K562 (cell line): ENCODE data around the gene CTSF. TPM values are rescaled to one million over a fixed set of nuclear protein-coding genes. Genes with fewer than 3 reads are reported as not detected.

Source experiments
- ATAC-seq: fragments of 200-7000 bp; cut with Tn5 transposase; 3 replicates; pipeline ENCODE4 v1.9.1; 2020; ENCODE audit warnings: moderate library complexity
- BruUV-seq: library from RNA; stranded (reverse); fragments of 400-500 nt; replicated peaks from 2 replicates; lab custom pipeline; 2021; lab: Mats Ljungman, UMichigan
- CTCF ChIA-PET: fragments of 300-600 bp; formaldehyde crosslinking; extraction: SDS; loops from one replicate; lab custom pipeline; 2021; ENCODE audit warnings: low intra/inter-chr PET ratio; lab: Yijun Ruan, JAX
- POLR2A ChIA-PET: fragments of 300-600, 350-650 bp; sonication (Branson Sonifier 250); formaldehyde crosslinking; extraction: SDS; loops from one replicate; lab custom pipeline; 2021; ENCODE audit warnings: antibody characterized with exemption, inconsistent platforms; lab: Yijun Ruan, JAX
- DNase-seq, 4 experiments: peaks; one replicate each; pipeline versions ENCODE4 v3.0.0 to v3.0.0-alpha.2; 2011 to 2018; ENCODE audit warnings: low spot score in 3 of 4, mixed read lengths in 3 of 4; ENCODE audit errors: extremely low read depth in 1 of 4
- FAIRE-seq: peaks from 2 replicates; lab custom pipeline; 2011; peaks lifted over from hg19 to GRCh38; lab: Jason Lieb, UNC
- H2AFZ ChIP-seq: 2 replicates; pipeline ENCODE4 v1.6.0; 2011; ENCODE audit warnings: low read depth, low read length, control low read depth, inconsistent platforms
- H3K27ac ChIP-seq: fragments of 200-600 bp; 3 replicates; pipeline ENCODE4 v1.8.0; 2011; ENCODE audit warnings: low read depth, mild to moderate bottlenecking, control low read depth, inconsistent platforms, low read length, moderate library complexity, mixed read lengths; ENCODE audit errors: extremely low read depth
- H3K27me3 ChIP-seq, 2 experiments: fragments of 300-600 bp in 1 of 2; 2 replicates in 1 of 2; 3 replicates in 1 of 2; pipeline versions ENCODE4 v1.6.0 to v1.8.0; 2011; ENCODE audit warnings: inconsistent platforms in 2 of 2, low read length in 2 of 2, mild to moderate bottlenecking in 1 of 2, mixed read lengths in 1 of 2, moderate library complexity in 1 of 2; ENCODE audit not compliant: control insufficient read depth in 2 of 2, insufficient read depth in 2 of 2
- H3K36me3 ChIP-seq: fragments of 300-600 bp; 3 replicates; pipeline ENCODE4 v1.8.0; 2011; ENCODE audit warnings: mild to moderate bottlenecking, low read length, inconsistent platforms; ENCODE audit not compliant: control insufficient read depth, insufficient read depth
- H3K4me1 ChIP-seq, 2 experiments: fragments of 200-600 bp in 1 of 2; replicated peaks in 1 of 2; 2 replicates in 1 of 2; 3 replicates in 1 of 2; pipeline versions ENCODE4 v1.5.1 to v1.8.0; 2011; ENCODE audit warnings: inconsistent platforms in 2 of 2, low read length in 2 of 2, mild to moderate bottlenecking in 1 of 2, mixed read lengths in 1 of 2, moderate library complexity in 1 of 2; ENCODE audit not compliant: control insufficient read depth in 2 of 2, insufficient read depth in 2 of 2
- H3K4me2 ChIP-seq: 2 replicates; pipeline ENCODE4 v1.6.1; 2011; ENCODE audit warnings: low read length, control low read depth, inconsistent platforms, mixed read lengths; ENCODE audit not compliant: insufficient read depth
- H3K4me3 ChIP-seq: fragments of 200-600 bp; sonication (generic), shearing (Covaris generic); 2 replicates; pipeline ENCODE4 v1.5.1; 2016; ENCODE audit warnings: control low read depth, inconsistent platforms
- H3K79me2 ChIP-seq: fragments of 200-600 bp; 3 replicates; pipeline ENCODE4 v1.8.0; 2011; ENCODE audit warnings: low read length, inconsistent platforms; ENCODE audit not compliant: control insufficient read depth, insufficient read depth
- H3K9ac ChIP-seq, 2 experiments: 2 replicates each; pipeline versions ENCODE4 v1.6.0 to v1.6.1; 2011; ENCODE audit warnings: low read depth in 2 of 2, low read length in 2 of 2, control low read depth in 1 of 2, inconsistent platforms in 1 of 2, mild to moderate bottlenecking in 1 of 2, mixed read lengths in 1 of 2; ENCODE audit not compliant: insufficient read depth in 1 of 2
- H3K9me1 ChIP-seq: one replicate; pipeline ENCODE4 v1.6.0; 2011; ENCODE audit warnings: inconsistent platforms, mild to moderate bottlenecking, low read length, moderate library complexity; ENCODE audit not compliant: control insufficient read depth, insufficient read depth
- H3K9me3 ChIP-seq: replicated peaks from 2 replicates; pipeline ENCODE4 v1.5.1; 2011; ENCODE audit warnings: low read depth, low read length, inconsistent platforms; ENCODE audit not compliant: control insufficient read depth, insufficient read depth
- H4K20me1 ChIP-seq: replicated peaks from 2 replicates; pipeline ENCODE4 v1.6.1; 2011; ENCODE audit warnings: low read length, inconsistent platforms, mixed read lengths; ENCODE audit not compliant: control insufficient read depth, insufficient read depth
- CEBPB ChIP-seq: fragments of 450-650 bp; IDR thresholded peaks from 2 replicates; pipeline ENCODE4 v1.6.1; 2016; ENCODE audit warnings: missing genetic modification characterization, missing compliant biosample characterization
- TARDBP ChIP-seq: fragments of 450-650 bp; IDR thresholded peaks from 2 replicates; pipeline ENCODE4 v1.6.1; 2016
- ZMIZ1 ChIP-seq, 2 experiments: fragments of 150-350 bp in 1 of 2; IDR thresholded peaks; 2 replicates each; pipeline ENCODE4 v1.6.1; 2012 to 2016; ENCODE audit warnings: low read depth in 2 of 2, low read length in 2 of 2, mild to moderate bottlenecking in 1 of 2, moderate library complexity in 1 of 2
- whole genome bisulfite sequencing: fragments of 100-300 bp; shearing (Covaris generic); methylation state at CpG from one replicate; pipeline ENCODE4 v1.1.6; 2016; ENCODE audit warnings: low coverage, mixed read lengths; ENCODE audit not compliant: insufficient coverage; ENCODE audit errors: missing lambda C conversion rate; 5-methylcytosine and 5-hydroxymethylcytosine counted together
- in situ Hi-C: fragments of 300-500 bp; cut with MboI; formaldehyde crosslinking; loops from 4 replicates; pipeline ENCODE4 v1.15.0; 2018; ENCODE audit warnings: inconsistent platforms, mixed read lengths
- intact Hi-C: fragments of 100-400 bp; cut with micrococcal nuclease; formaldehyde crosslinking; loops from 2 replicates; pipeline ENCODE4 v1.14.2; 2022
- polyA plus RNA-seq, 8 experiments: library from polyadenylated mRNA; depleted of rRNA in 4 of 8; stranded (reverse) in 5 of 8; unstranded in 3 of 8; fragments of >200 nt; fragmentation: Nextera tagmentation in 2 of 8; fragmentation: Illumina TruSeq in 1 of 8; extraction: Ambion mirVana in 2 of 8; extraction: Trizol in 1 of 8; gene quantifications; 2 replicates each; pipeline versions ENCODE4 v1.2.1 to v1.2.3, GENCODE V29; 2011 to 2014; ENCODE audit warnings: inconsistent platforms in 1 of 8, missing spikeins in 1 of 8
- total RNA-seq, 7 experiments: library from RNA; depleted of rRNA in 6 of 7; stranded (reverse); fragments of >200 nt in 6 of 7; fragmentation: Illumina TruSeq in 2 of 7; extraction: Trizol in 2 of 7; gene quantifications; 2 replicates each; pipeline versions ENCODE4 v1.2.1 to v1.2.3, GENCODE V29; 2011 to 2021; ENCODE audit warnings: low replicate concordance in 1 of 7

Gene CTSF
- total and polyA plus RNA-seq, 9 of the 15 experiments (the other 6 are each of a cell fraction or from before 2014, with no cell fraction given): 0.41 to 10.5 (median 3.8) TPM

GRCh38 chr11:66559866-66560676 lies 8.3 kb downstream of the CTSF start:
- H3K36me3 ChIP-seq: no peaks in the 10 kb centered on the region
- BruUV-seq: no TSS peak
- H3K4me1 ChIP-seq: peaks cover 8 to 38% of the 10 kb centered on the region in 2 experiments; a peak in 4 of 5 replicates
- H3K9ac ChIP-seq: peak overlapping the region in 1 of 2 experiments; percentile 36; a peak in 1 of 4 replicates
- H3K27ac ChIP-seq: no peak overlapping the region
- no peaks in the 10 kb centered on the region for H3K9me3 ChIP-seq
- ATAC-seq: no peak
- TF ChIP-seq CEBPB: peak; percentile 10; the same call in 1 of the 2 replicates
- TF ChIP-seq TARDBP: no peak
- TF ChIP-seq ZMIZ1 (IDR thresholded peaks at IDR 0.05; ENCODE audit: low read depth in 2 of 2, low read length in 2 of 2): no peak
- TF ChIP-seq, all 486 proteins: peak for 1
- H3K9me1 ChIP-seq: no peaks in the 10 kb centered on the region
- FAIRE-seq: no peak
- ChIA-PET CTCF (no interaction called here), POLR2A (interaction anchor here (0.5 to 3.6 kb wide), 6 partner anchors 7 to 548 kb away, joined by 3 to 15 read pairs (median 6); partner anchors contain the start of genes CCDC87, CTSF and RBM4)
- WGBS: 64% methylated on average over 22 of the region's 27 CpGs
- H3K79me2 ChIP-seq: no peaks in the 10 kb centered on the region
- in situ Hi-C loops: loop anchor here (10.0 kb wide), 1 partner anchor 255 kb away; no protein-coding TSS in a partner anchor
- no peaks in the 10 kb centered on the region for H3K27me3 ChIP-seq
- no peak overlapping the region for H2AFZ ChIP-seq
- H3K4me2 ChIP-seq: no peak overlapping the region
- no peak overlapping the region for H3K4me3 ChIP-seq
- DNase-seq: no peak
- H4K20me1 ChIP-seq: no peaks in the 10 kb centered on the region
- intact Hi-C loops: no loop called here
